Measurements from ENCODE around the gene RBMS3.

RBMS3 gene

GRCh38 chr3:29700256-29700655 lies 419.4 kb downstream of the RBMS3 start:
- no peaks in the 10 kb centered on the region for H3K36me3 ChIP-seq (ENCODE audit: insufficient read depth, low read length)

GRCh38 chr3:29701326-29701983 lies 420.6 kb downstream of the RBMS3 start:
- no peak overlapping the region for H3K27ac ChIP-seq (ENCODE audit: low read depth, low read length)
- peaks cover 25% of the 10 kb centered on the region for H3K4me1 ChIP-seq (ENCODE audit: insufficient read depth, low read length)
- no peaks in the 10 kb centered on the region for H3K36me3 ChIP-seq (ENCODE audit: insufficient read depth, low read length)
- no peak overlapping the region for H3K4me3 ChIP-seq (ENCODE audit: low read depth in 1 of 2, low read length in 2 of 2)
- no peak overlapping the region for H3K9ac ChIP-seq (ENCODE audit: low read length)
- H3K9me3 ChIP-seq (ENCODE audit: low read length): no peaks in the 10 kb centered on the region
- H3K27me3 ChIP-seq (ENCODE audit: control insufficient read depth in 1 of 2, insufficient read depth in 2 of 2, low read length in 2 of 2): no peaks in the 10 kb centered on the region

More at GRCh38 chr3:29700256-29700655, 419.4 kb downstream of the RBMS3 start:
- Histone ChIP-seq H3K27ac (ENCODE audit: low read depth, low read length) (no peak overlapping the region), H3K9me3 (ENCODE audit: low read length) (no peaks in the 10 kb centered on the region), H3K4me1 (ENCODE audit: insufficient read depth, low read length) (peaks cover 31% of the 10 kb centered on the region), H3K4me3 (ENCODE audit: low read depth in 1 of 2, low read length in 2 of 2) (no peak overlapping the region), H3K27me3 (ENCODE audit: control insufficient read depth in 1 of 2, insufficient read depth in 2 of 2, low read length in 2 of 2) (no peaks in the 10 kb centered on the region), H3K9ac (ENCODE audit: low read length) (no peak overlapping the region)

- H3K9ac ChIP-seq (ENCODE audit: low read length): no peak overlapping the region
- no peaks in the 10 kb centered on the region for H3K36me3 ChIP-seq (ENCODE audit: insufficient read depth, low read length)
- no peak overlapping the region for H3K4me3 ChIP-seq (ENCODE audit: low read depth in 1 of 2, low read length in 2 of 2)
- H3K27ac ChIP-seq (ENCODE audit: low read depth, low read length): no peak overlapping the region
- no peaks in the 10 kb centered on the region for H3K9me3 ChIP-seq (ENCODE audit: low read length)
- H3K27me3 ChIP-seq (ENCODE audit: control insufficient read depth in 1 of 2, insufficient read depth in 2 of 2, low read length in 2 of 2): no peaks in the 10 kb centered on the region
- peaks cover 6% of the 10 kb centered on the region for H3K4me1 ChIP-seq (ENCODE audit: insufficient read depth, low read length)
These were observed 425.3 kb downstream of the RBMS3 start for GRCh38 chr3:29705906-29706844.

- no peak overlapping the region for H3K27ac ChIP-seq (ENCODE audit: low read depth, low read length)
- H3K27me3 ChIP-seq (ENCODE audit: control insufficient read depth in 1 of 2, insufficient read depth in 2 of 2, low read length in 2 of 2): no peaks in the 10 kb centered on the region
- H3K36me3 ChIP-seq (ENCODE audit: insufficient read depth, low read length): no peaks in the 10 kb centered on the region
- peaks cover 6% of the 10 kb centered on the region for H3K4me1 ChIP-seq (ENCODE audit: insufficient read depth, low read length)
- H3K9ac ChIP-seq (ENCODE audit: low read length): no peak overlapping the region
- H3K9me3 ChIP-seq (ENCODE audit: low read length): no peaks in the 10 kb centered on the region
- no peak overlapping the region for H3K4me3 ChIP-seq (ENCODE audit: low read depth in 1 of 2, low read length in 2 of 2)
These were observed 428.0 kb downstream of the RBMS3 start for GRCh38 chr3:29708884-29709283.

GRCh38 chr3:29711255-29711771 lies 430.4 kb downstream of the RBMS3 start:
- Histone ChIP-seq H3K9ac (ENCODE audit: low read length) (no peak overlapping the region), H3K36me3 (ENCODE audit: insufficient read depth, low read length) (no peaks in the 10 kb centered on the region), H3K27ac (ENCODE audit: low read depth, low read length) (no peak overlapping the region), H3K9me3 (ENCODE audit: low read length) (no peaks in the 10 kb centered on the region), H3K4me1 (ENCODE audit: insufficient read depth, low read length) (no peaks in the 10 kb centered on the region), H3K4me3 (ENCODE audit: low read depth in 1 of 2, low read length in 2 of 2) (no peak overlapping the region), H3K27me3 (ENCODE audit: control insufficient read depth in 1 of 2, insufficient read depth in 2 of 2, low read length in 2 of 2) (no peaks in the 10 kb centered on the region)

GRCh38 chr3:29716213-29716612 lies 435.3 kb downstream of the RBMS3 start:
- Histone ChIP-seq H3K9ac (ENCODE audit: low read length) (no peak overlapping the region), H3K9me3 (ENCODE audit: low read length) (no peaks in the 10 kb centered on the region), H3K36me3 (ENCODE audit: insufficient read depth, low read length) (no peaks in the 10 kb centered on the region), H3K27ac (ENCODE audit: low read depth, low read length) (no peak overlapping the region), H3K4me1 (ENCODE audit: insufficient read depth, low read length) (peaks cover 4% of the 10 kb centered on the region), H3K4me3 (ENCODE audit: low read depth in 1 of 2, low read length in 2 of 2) (no peak overlapping the region), H3K27me3 (ENCODE audit: control insufficient read depth in 1 of 2, insufficient read depth in 2 of 2, low read length in 2 of 2) (no peaks in the 10 kb centered on the region)

- H3K4me3 ChIP-seq (ENCODE audit: low read depth in 1 of 2, low read length in 2 of 2): no peak overlapping the region
- no peak overlapping the region for H3K27ac ChIP-seq (ENCODE audit: low read depth, low read length)
- no peak overlapping the region for H3K9ac ChIP-seq (ENCODE audit: low read length)
- no peaks in the 10 kb centered on the region for H3K27me3 ChIP-seq (ENCODE audit: control insufficient read depth in 1 of 2, insufficient read depth in 2 of 2, low read length in 2 of 2)
- no peaks in the 10 kb centered on the region for H3K36me3 ChIP-seq (ENCODE audit: insufficient read depth, low read length)
- H3K9me3 ChIP-seq (ENCODE audit: low read length): no peaks in the 10 kb centered on the region
- H3K4me1 ChIP-seq (ENCODE audit: insufficient read depth, low read length): peaks cover 4% of the 10 kb centered on the region
These were observed 437.8 kb downstream of the RBMS3 start for GRCh38 chr3:29718661-29719065.

GRCh38 chr3:29720665-29721064 lies 439.8 kb downstream of the RBMS3 start:
- Histone ChIP-seq H3K9ac (ENCODE audit: low read length) (no peak overlapping the region), H3K36me3 (ENCODE audit: insufficient read depth, low read length) (no peaks in the 10 kb centered on the region), H3K27ac (ENCODE audit: low read depth, low read length) (no peak overlapping the region), H3K9me3 (ENCODE audit: low read length) (no peaks in the 10 kb centered on the region), H3K4me1 (ENCODE audit: insufficient read depth, low read length) (peaks cover 4% of the 10 kb centered on the region), H3K4me3 (ENCODE audit: low read depth in 1 of 2, low read length in 2 of 2) (no peak overlapping the region), H3K27me3 (ENCODE audit: control insufficient read depth in 1 of 2, insufficient read depth in 2 of 2, low read length in 2 of 2) (no peaks in the 10 kb centered on the region)

- H3K27me3 ChIP-seq (ENCODE audit: control insufficient read depth in 1 of 2, insufficient read depth in 2 of 2, low read length in 2 of 2): no peaks in the 10 kb centered on the region
- peaks cover 4% of the 10 kb centered on the region for H3K4me1 ChIP-seq (ENCODE audit: insufficient read depth, low read length)
- no peak overlapping the region for H3K27ac ChIP-seq (ENCODE audit: low read depth, low read length)
- no peaks in the 10 kb centered on the region for H3K9me3 ChIP-seq (ENCODE audit: low read length)
- H3K9ac ChIP-seq (ENCODE audit: low read length): no peak overlapping the region
- no peaks in the 10 kb centered on the region for H3K36me3 ChIP-seq (ENCODE audit: insufficient read depth, low read length)
- H3K4me3 ChIP-seq (ENCODE audit: low read depth in 1 of 2, low read length in 2 of 2): no peak overlapping the region
These were observed 440.9 kb downstream of the RBMS3 start for GRCh38 chr3:29721789-29722188.

GRCh38 chr3:29731050-29731449 lies 450.2 kb downstream of the RBMS3 start:
- Histone ChIP-seq H3K27ac (ENCODE audit: low read depth, low read length) (no peak overlapping the region), H3K4me1 (ENCODE audit: insufficient read depth, low read length) (no peaks in the 10 kb centered on the region), H3K36me3 (ENCODE audit: insufficient read depth, low read length) (no peaks in the 10 kb centered on the region), H3K27me3 (ENCODE audit: control insufficient read depth in 1 of 2, insufficient read depth in 2 of 2, low read length in 2 of 2) (no peaks in the 10 kb centered on the region), H3K4me3 (ENCODE audit: low read depth in 1 of 2, low read length in 2 of 2) (no peak overlapping the region), H3K9me3 (ENCODE audit: low read length) (no peaks in the 10 kb centered on the region), H3K9ac (ENCODE audit: low read length) (no peak overlapping the region)

- Histone ChIP-seq H3K4me1 (ENCODE audit: insufficient read depth, low read length) (no peaks in the 10 kb centered on the region), H3K27ac (ENCODE audit: low read depth, low read length) (no peak overlapping the region), H3K4me3 (ENCODE audit: low read depth in 1 of 2, low read length in 2 of 2) (no peak overlapping the region), H3K9me3 (ENCODE audit: low read length) (no peaks in the 10 kb centered on the region), H3K9ac (ENCODE audit: low read length) (no peak overlapping the region), H3K27me3 (ENCODE audit: control insufficient read depth in 1 of 2, insufficient read depth in 2 of 2, low read length in 2 of 2) (no peaks in the 10 kb centered on the region), H3K36me3 (ENCODE audit: insufficient read depth, low read length) (no peaks in the 10 kb centered on the region)
These were observed 460.4 kb downstream of the RBMS3 start for GRCh38 chr3:29741231-29741630.

Measured in muscle layer of colon (tissue), 2 donors.